ENCODE results near the gene PLPP1. TPM values are rescaled to one million over a fixed set of nuclear protein-coding genes. Genes with fewer than 3 reads are reported as not detected.

The PLPP1 gene
- polyA plus RNA-seq, 2 of the 4 experiments (the other 2 are of a cell fraction) = 37.7 to 71.6 TPM

DNA sequence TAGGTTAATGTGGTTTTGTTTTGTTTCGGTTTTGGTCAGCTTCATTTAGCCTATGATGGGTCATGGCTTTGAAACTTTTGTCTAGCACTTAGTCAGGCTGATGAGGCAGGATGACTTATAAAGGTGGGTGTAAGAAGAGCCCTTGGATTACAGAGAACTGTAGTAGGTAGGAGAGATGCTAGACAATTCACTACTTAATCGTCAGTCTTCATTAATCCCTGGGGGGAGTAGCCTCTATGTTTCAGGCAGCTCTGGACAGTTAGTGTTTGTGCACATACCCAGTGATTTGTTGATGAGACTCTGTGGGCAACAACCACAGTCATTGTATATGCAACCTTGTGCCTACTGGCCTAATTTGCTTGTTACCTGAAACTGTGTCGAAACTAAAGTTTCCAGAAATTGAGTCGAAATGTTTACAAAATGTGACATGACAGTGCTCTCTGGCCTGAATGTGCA, 113.7 kb downstream of the PLPP1 start (continued):
- TF ChIP-seq, protein P1, sequence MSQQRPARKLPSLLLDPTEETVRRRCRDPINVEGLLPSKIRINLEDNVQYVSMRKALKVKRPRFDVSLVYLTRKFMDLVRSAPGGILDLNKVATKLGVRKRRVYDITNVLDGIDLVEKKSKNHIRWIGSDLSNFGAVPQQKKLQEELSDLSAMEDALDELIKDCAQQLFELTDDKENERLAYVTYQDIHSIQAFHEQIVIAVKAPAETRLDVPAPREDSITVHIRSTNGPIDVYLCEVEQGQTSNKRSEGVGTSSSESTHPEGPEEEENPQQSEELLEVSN (IDR thresholded peaks at IDR 0.05; ENCODE audit: borderline replicate concordance, low read depth) = no peak
- TF ChIP-seq POLR2A (IDR thresholded peaks at IDR 0.05; ENCODE audit: low read length) = no peak
- TF ChIP-seq ZC3H11A (IDR thresholded peaks at IDR 0.05) = no peak

DNA sequence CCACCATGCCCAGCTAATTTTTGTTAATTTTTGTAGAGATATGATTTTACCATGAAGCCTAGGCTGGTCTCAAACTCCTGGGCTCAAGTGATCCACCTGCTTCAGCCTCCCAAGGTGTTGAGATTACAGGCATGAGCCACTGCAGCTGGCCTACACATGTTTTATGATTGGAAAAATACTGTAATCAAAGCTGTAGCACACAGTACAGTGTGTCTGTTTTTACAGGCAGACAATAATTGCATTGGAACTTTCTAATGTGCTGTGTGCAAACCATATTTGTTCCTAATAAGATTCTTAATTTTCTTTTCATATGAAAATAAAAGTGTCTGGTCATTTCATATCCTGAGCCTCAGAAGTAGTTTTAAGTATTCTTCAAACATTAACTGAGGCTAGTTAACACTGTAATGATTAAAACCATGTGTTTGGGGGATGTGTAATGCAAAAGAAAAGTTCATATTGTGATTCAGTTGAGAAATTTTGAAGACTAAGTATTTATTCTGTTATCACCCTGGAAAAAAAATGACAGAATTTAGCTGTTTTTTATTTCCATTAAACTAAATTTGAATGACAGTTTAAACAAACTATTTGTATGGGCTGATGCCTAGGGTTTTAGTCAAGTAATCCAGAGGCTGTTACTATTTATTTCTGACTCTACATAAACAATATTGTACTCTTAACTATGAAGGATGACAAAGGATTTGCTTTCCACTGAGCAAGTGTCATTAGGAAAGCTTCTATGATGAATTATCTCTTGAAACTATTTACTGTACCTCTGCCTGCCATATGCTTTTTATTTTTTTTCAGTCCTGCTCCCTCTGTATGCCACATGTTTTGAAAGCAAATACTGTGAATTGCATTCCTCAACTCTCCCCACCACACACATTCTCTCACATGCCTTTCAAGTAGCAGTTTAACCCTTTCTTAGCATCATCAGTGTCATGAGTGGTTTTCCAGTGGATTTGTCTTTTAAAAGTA, 115.5 kb downstream of the PLPP1 start:
- Histone ChIP-seq H3K27ac (no peak overlapping the region), H3K4me3 (no peak overlapping the region), H3K9me3 (no peaks in the 10 kb centered on the region), H3K4me1 (peaks cover 22% of the 10 kb centered on the region), H3K4me2 (no peak overlapping the region)
- FAIRE-seq (no peak), ATAC-seq (peak in 1 of 2 experiments; percentile 49; a peak in 2 of 6 replicates), DNase-seq (ENCODE audit: low read depth in 1 of 2, low spot score in 1 of 2) (no peak)
- ChIA-PET CTCF (interaction anchor here (2.0 kb wide), 1 partner anchor 273 kb away, joined by 8 read pairs; no protein-coding TSS in a partner anchor), POLR2A (interaction anchor here (0.6 kb wide), 1 partner anchor 138 kb away, joined by 4 read pairs; no protein-coding TSS in a partner anchor)
- TF ChIP-seq FOSB (CRISPR knock-in tag; IDR thresholded peaks at IDR 0.05) = no peak
- TF ChIP-seq RFX5 (IDR thresholded peaks at IDR 0.05) = no peak
- TF ChIP-seq, protein P2, sequence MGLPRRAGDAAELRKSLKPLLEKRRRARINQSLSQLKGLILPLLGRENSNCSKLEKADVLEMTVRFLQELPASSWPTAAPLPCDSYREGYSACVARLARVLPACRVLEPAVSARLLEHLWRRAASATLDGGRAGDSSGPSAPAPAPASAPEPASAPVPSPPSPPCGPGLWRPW (IDR thresholded peaks at IDR 0.05) = no peak
- no peak for TF ChIP-seq HOXB5 (CRISPR knock-in tag; IDR thresholded peaks at IDR 0.05)
- TF ChIP-seq RCOR1 (IDR thresholded peaks at IDR 0.05; ENCODE audit: low read depth, low read length) = no peak
- no peak for TF ChIP-seq FOSL2 (IDR thresholded peaks at IDR 0.05)
- TF ChIP-seq FOSL2 (CRISPR knock-in tag; IDR thresholded peaks at IDR 0.05) = no peak
- TF ChIP-seq POLR2A (IDR thresholded peaks at IDR 0.05; ENCODE audit: low read length) = no peak
- no peak for TF ChIP-seq ZC3H11A (IDR thresholded peaks at IDR 0.05)
- no peak for TF ChIP-seq JUN (IDR thresholded peaks at IDR 0.05)

DNA sequence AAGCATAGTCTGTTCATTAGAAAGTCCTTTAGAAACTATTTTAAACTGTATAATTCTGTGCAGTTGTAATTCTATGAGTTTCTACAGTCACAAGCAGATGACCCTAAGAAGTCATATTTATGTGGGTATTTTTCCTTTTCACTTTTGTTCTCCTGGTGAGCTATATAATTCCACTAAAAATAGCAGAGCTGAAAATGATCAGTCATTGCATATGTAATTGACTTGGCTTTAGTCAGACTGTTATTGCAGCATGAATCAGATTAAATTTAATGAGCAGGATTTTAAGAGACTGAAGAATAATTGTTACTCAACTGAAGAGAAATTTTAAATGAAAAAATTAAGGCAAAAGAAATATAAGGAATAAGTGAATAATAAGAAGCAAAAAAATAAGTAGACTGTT, 118.5 kb downstream of the PLPP1 start:
- ATAC-seq (no peak), FAIRE-seq (no peak), DNase-seq (ENCODE audit: low read depth in 1 of 2, low spot score in 1 of 2) (no peak)
- TF ChIP-seq, protein P3, sequence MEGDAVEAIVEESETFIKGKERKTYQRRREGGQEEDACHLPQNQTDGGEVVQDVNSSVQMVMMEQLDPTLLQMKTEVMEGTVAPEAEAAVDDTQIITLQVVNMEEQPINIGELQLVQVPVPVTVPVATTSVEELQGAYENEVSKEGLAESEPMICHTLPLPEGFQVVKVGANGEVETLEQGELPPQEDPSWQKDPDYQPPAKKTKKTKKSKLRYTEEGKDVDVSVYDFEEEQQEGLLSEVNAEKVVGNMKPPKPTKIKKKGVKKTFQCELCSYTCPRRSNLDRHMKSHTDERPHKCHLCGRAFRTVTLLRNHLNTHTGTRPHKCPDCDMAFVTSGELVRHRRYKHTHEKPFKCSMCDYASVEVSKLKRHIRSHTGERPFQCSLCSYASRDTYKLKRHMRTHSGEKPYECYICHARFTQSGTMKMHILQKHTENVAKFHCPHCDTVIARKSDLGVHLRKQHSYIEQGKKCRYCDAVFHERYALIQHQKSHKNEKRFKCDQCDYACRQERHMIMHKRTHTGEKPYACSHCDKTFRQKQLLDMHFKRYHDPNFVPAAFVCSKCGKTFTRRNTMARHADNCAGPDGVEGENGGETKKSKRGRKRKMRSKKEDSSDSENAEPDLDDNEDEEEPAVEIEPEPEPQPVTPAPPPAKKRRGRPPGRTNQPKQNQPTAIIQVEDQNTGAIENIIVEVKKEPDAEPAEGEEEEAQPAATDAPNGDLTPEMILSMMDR (IDR thresholded peaks at IDR 0.05) = no peak
- TF ChIP-seq CEBPB (IDR thresholded peaks at IDR 0.05) (no peak), TP53 (CRISPR knock-in tag; IDR thresholded peaks at IDR 0.05) (no peak), NFE2L2 (conservative IDR thresholded peaks at IDR 0.05; ENCODE audit: low read length) (no peak)
- CTCF ChIA-PET = no interaction called here
- Histone ChIP-seq H3K9me3 (no peaks in the 10 kb centered on the region), H3K4me1 (peaks cover 22% of the 10 kb centered on the region), H3K27ac (no peak overlapping the region), H3K4me3 (no peak overlapping the region), H3K4me2 (no peak overlapping the region)
- POLR2A ChIA-PET = no interaction called here

DNA sequence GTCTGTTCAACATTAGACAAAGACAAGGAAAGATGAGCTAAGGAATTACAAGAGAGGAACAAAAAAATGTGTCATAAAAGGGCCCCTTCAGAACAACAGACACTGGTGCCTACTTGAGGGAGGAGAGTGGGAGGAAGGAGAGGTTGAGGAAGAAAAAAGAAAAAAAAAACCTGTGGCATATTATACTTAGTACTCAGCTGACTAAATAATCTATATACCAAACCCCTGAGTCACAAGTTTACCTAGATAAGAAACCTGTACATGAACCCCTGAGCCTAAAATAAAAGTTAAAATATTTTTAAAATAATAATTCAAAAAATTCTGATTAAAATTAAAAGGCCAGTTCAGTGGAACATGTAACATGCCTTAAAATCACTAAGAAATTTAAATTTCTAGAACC, 119.7 kb downstream of the PLPP1 start:
- Histone ChIP-seq H3K4me1 (peaks cover 22% of the 10 kb centered on the region), H3K4me2 (peak overlapping the region; percentile 30; the same call in 2 of the 3 replicates), H3K9me3 (no peaks in the 10 kb centered on the region), H3K4me3 (no peak overlapping the region), H3K27ac (peak overlapping the region; percentile 24 to 39; a peak in 2 of 6 replicates)
- ChIA-PET POLR2A (no interaction called here), CTCF (interaction anchor here (1.1 to 1.6 kb wide), 3 partner anchors 9 to 72 kb away, joined by 3 to 4 read pairs (median 4); no protein-coding TSS in a partner anchor)
- no peak for FAIRE-seq
- ATAC-seq = no peak
- TF ChIP-seq MAFK (IDR thresholded peaks at IDR 0.05; ENCODE audit: partially characterized antibody) (no peak), CEBPB (IDR thresholded peaks at IDR 0.05) (no peak), HDAC2 (IDR thresholded peaks at IDR 0.05) (no peak), SREBF2 (IDR thresholded peaks at IDR 0.05) (no peak), MYC (IDR thresholded peaks at IDR 0.05; ENCODE audit: borderline replicate concordance, low read length) (no peak), FOSL2 (IDR thresholded peaks at IDR 0.05) (no peak), FOSL2 (CRISPR knock-in tag; IDR thresholded peaks at IDR 0.05) (no peak), POLR2A (IDR thresholded peaks at IDR 0.05; ENCODE audit: low read length) (no peak)
- DNase-seq (ENCODE audit: low read depth in 1 of 2, low spot score in 1 of 2) = no peak

Data from A549 (cell line).